ENCODE data around the gene PCSK2.
A peak's percentile ranks its signal among the peaks of the same experiment; 100 is the strongest.

The PCSK2 gene

DNA sequence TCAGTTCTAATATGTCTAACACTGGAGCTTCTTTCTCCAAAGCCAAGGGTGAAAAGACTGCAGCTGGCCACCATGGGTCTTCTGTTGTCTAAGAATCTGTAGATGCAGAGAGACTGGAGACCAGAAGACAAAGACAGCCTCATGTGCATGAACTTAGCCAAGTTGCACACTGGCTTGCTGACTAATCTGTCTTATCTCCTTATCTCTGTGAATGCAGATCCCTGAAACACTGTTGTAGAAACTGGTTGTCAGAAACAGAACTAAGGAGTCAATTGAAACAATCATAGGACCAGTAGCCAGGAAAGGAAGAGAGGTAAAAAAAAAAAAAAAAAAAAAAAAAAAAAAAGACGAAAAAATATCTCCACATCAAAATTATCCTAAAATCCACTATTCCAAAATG lies 194.7 kb downstream of the PCSK2 start:
- H3K27ac ChIP-seq, result no peak overlapping the region; the same call in 1 of the 2 replicates
- no peaks in the 10 kb centered on the region for H3K27me3 ChIP-seq (ENCODE audit: insufficient read depth, low read depth, severe bottlenecking)
- TF ChIP-seq CTCF (IDR thresholded peaks at IDR 0.05; ENCODE audit: low read depth, low read length), result no peak
- H3K36me3 ChIP-seq, result peaks cover 1% of the 10 kb centered on the region
- H3K4me3 ChIP-seq (ENCODE audit: low read depth, low read length), result no peak overlapping the region
- H3K9me3 ChIP-seq (ENCODE audit: severe bottlenecking), result no peaks in the 10 kb centered on the region
- no peak for DNase-seq

DNA sequence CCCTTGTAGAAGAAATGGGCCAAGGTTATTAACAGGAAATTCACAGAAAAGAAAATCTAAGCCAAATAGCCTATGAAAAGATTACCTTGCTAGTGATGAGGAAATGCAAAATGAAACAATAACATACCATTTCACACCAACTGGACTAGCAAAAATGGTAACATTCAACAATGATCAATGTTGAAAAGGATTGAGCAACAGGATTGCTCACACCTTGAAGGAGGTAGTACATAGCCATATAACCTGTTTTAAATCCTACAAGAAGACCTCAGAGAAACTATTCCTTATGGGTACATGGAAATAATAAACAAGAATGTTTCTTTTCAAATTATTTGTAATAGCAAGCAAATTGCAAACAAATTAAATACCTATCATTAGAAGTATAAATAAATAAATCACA lies 196.9 kb downstream of the PCSK2 start:
- Histone ChIP-seq H3K9me3 (ENCODE audit: severe bottlenecking) (no peaks in the 10 kb centered on the region), H3K27ac (no peak overlapping the region), H3K36me3 (peaks cover 7% of the 10 kb centered on the region), H3K27me3 (ENCODE audit: insufficient read depth, low read depth, severe bottlenecking) (no peaks in the 10 kb centered on the region), H3K4me3 (ENCODE audit: low read depth, low read length) (no peak overlapping the region)
- DNase-seq, result no peak
- TF ChIP-seq CTCF (IDR thresholded peaks at IDR 0.05; ENCODE audit: low read depth, low read length), result no peak

- Histone ChIP-seq H3K27me3 (ENCODE audit: insufficient read depth, low read depth, severe bottlenecking) (no peaks in the 10 kb centered on the region), H3K27ac (no peak overlapping the region), H3K9me3 (ENCODE audit: severe bottlenecking) (no peaks in the 10 kb centered on the region), H3K36me3 (peaks cover 17% of the 10 kb centered on the region), H3K4me3 (ENCODE audit: low read depth, low read length) (no peak overlapping the region)
- no peak for DNase-seq
- no peak for TF ChIP-seq CTCF (IDR thresholded peaks at IDR 0.05; ENCODE audit: low read depth, low read length)
These were observed 200.8 kb downstream of the PCSK2 start for GRCh38 chr20:17427638-17428037.

- Histone ChIP-seq H3K4me3 (ENCODE audit: low read depth, low read length) (no peak overlapping the region), H3K36me3 (peaks cover 17% of the 10 kb centered on the region), H3K9me3 (ENCODE audit: severe bottlenecking) (no peaks in the 10 kb centered on the region), H3K27ac (no peak overlapping the region), H3K27me3 (ENCODE audit: insufficient read depth, low read depth, severe bottlenecking) (no peaks in the 10 kb centered on the region)
- TF ChIP-seq CTCF (IDR thresholded peaks at IDR 0.05; ENCODE audit: low read depth, low read length), result no peak
- DNase-seq, result no peak
These were observed 203.5 kb downstream of the PCSK2 start for GRCh38 chr20:17430125-17430950.

- Histone ChIP-seq H3K4me3 (ENCODE audit: low read depth, low read length) (no peak overlapping the region), H3K27me3 (ENCODE audit: insufficient read depth, low read depth, severe bottlenecking) (no peaks in the 10 kb centered on the region), H3K36me3 (peaks cover 17% of the 10 kb centered on the region), H3K27ac (no peak overlapping the region), H3K9me3 (ENCODE audit: severe bottlenecking) (no peaks in the 10 kb centered on the region)
- peak; percentile 53 for DNase-seq
- peak; percentile 76 for TF ChIP-seq CTCF (IDR thresholded peaks at IDR 0.05; ENCODE audit: low read depth, low read length)
These were observed 205.0 kb downstream of the PCSK2 start for GRCh38 chr20:17431621-17432364.
